ENCODE measurements around the gene LAMTOR1. TPM values are rescaled to one million over a fixed set of nuclear protein-coding genes. Genes with fewer than 3 reads are reported as not detected.

LAMTOR1 gene
- total and polyA plus RNA-seq, 2 donors (not counting 3 experiments of a cell fraction or from before 2014, with no cell fraction given), result 95.1 to 174 TPM

DNA sequence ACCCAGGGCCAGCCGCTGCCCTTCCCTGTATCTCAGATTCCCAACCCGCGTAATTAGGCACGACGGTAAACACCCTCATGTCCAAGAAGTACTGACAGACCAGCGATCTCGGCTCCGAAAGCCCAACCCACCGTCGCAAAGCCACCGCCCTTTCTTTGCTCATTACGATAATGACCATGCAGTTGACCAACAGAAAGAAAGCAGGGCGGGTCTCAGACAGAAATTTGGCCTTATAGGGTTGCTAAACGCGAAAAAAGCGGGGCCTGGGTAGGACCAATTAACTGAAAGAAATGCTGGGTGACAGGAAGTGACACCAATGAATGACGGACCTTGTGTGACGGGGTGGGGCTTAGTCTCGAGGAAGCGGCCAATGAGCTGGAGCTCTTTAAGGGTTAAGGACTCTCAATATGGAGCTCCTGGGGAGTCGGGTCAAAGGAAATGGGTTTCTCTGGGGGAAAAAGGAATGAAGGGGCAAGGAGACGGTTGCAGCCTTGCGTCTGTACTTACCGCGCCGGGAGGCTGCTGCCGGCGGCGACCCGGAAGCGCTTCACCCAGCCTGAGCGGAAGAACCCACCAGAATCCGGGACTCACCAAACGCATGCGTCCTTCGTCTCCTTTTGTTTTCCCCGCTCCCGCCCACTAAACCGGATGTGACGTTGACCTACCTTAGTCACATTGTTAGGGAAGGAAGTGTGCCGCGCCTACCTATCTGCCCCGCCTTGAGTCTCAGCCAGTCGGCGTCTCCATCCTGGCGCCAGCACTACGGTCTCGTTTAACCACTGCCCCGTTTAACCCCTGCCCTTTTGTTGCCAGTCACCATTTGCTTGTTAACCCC lies 9.3 kb upstream of the LAMTOR1 start, which contains the start of gene ANAPC15:
ANAPC15 (minus strand) TSS at position 553 of the 835 bp plus-strand sequence. CDS start 1,419 bp downstream, outside the sequence.
- no TSS peak for BruUV-seq (replicated peaks)

More for the DNA sequence above, 9.3 kb upstream of the LAMTOR1 start, which contains the start of gene ANAPC15:
- H3K27me3 ChIP-seq (ENCODE audit: control insufficient read depth in 2 of 2, insufficient read depth in 2 of 2, low read length in 2 of 2), result peaks cover 0 to 2% of the 10 kb centered on the region in 2 experiments
- H4K20me1 ChIP-seq (replicated peaks; ENCODE audit: control insufficient read depth, extremely low read depth, insufficient read depth, low read length), result no peaks in the 10 kb centered on the region
- H3K9ac ChIP-seq (replicated peaks; ENCODE audit: extremely low read depth, insufficient read depth, low read length), result peak within 1 kb of the TSS; percentile 95
- no peaks in the 10 kb centered on the region for H3K9me1 ChIP-seq (replicated peaks; ENCODE audit: control insufficient read depth, extremely low read depth, insufficient read depth, low read length)
- POLR2A ChIA-PET, result interaction anchor here (0.7 to 1.2 kb wide), 7 partner anchors 12 to 184 kb away, joined by 3 to 5 read pairs (median 3); partner anchors contain the start of gene RNF121
- CTCF ChIA-PET, result interaction anchor here (0.6 to 3.8 kb wide), 5 partner anchors 12 to 318 kb away, joined by 3 to 19 read pairs (median 5); no protein-coding TSS in a partner anchor
- intact Hi-C loops (cut with micrococcal nuclease), result loop anchor here (1.0 to 5.0 kb wide), 6 partner anchors 9 to 320 kb away; partner anchors contain the start of genes CLPB, LAMTOR1, LRRC51 and NUMA1
- peaks cover 14% of the 10 kb centered on the region for H3K4me1 ChIP-seq (ENCODE audit: control insufficient read depth, extremely low read depth, insufficient read depth, low read length)
- no peaks in the 10 kb centered on the region for H3K36me3 ChIP-seq (ENCODE audit: control insufficient read depth in 2 of 2, extremely low read depth in 1 of 2, insufficient read depth in 2 of 2, low read length in 2 of 2)
- no peaks in the 10 kb centered on the region for H3K79me2 ChIP-seq (ENCODE audit: control insufficient read depth, insufficient read depth, low read length)
- H3K4me2 ChIP-seq (ENCODE audit: insufficient read depth, low read length), result peak within 1 kb of the TSS; percentile 93
- H2AFZ ChIP-seq (ENCODE audit: low read depth, low read length), result peak within 1 kb of the TSS; percentile 71
- H3K4me3 ChIP-seq (replicated peaks in 1 of 3; ENCODE audit: insufficient read depth in 1 of 3, low read depth in 1 of 3, low read length in 3 of 3), result peak within 1 kb of the TSS; percentile 14 to 69 (median 53)
- no peaks in the 10 kb centered on the region for H3K9me3 ChIP-seq (replicated peaks; ENCODE audit: control insufficient read depth, insufficient read depth, low read length)
- TF ChIP-seq MYC (IDR thresholded peaks at IDR 0.05; ENCODE audit: low read depth, low read length), result peak; percentile 34
- peak; percentile 99 for TF ChIP-seq POLR2A (IDR thresholded peaks at IDR 0.05; ENCODE audit: low read depth, low read length)
- no peak for TF ChIP-seq FOS (IDR thresholded peaks at IDR 0.05; ENCODE audit: borderline replicate concordance, insufficient read depth, low read length)
- no peak for TF ChIP-seq EZH2 (IDR thresholded peaks at IDR 0.05; ENCODE audit: borderline replicate concordance, low read depth, low read length, severe bottlenecking)
- peak; percentile 36 for TF ChIP-seq JUN (IDR thresholded peaks at IDR 0.05; ENCODE audit: borderline replicate concordance, insufficient read depth, insufficient read length, low read depth)
- peak; percentile 99 for TF ChIP-seq POLR2AphosphoS5 (IDR thresholded peaks at IDR 0.05; ENCODE audit: insufficient read depth, low read depth, low read length)
- peak; percentile 23 for TF ChIP-seq MAX (IDR thresholded peaks at IDR 0.05; ENCODE audit: insufficient read depth, insufficient read length)
- DNase-seq (ENCODE audit: low read depth, low spot score) (peak; percentile 100), FAIRE-seq (peak; percentile 100)
- H3K27ac ChIP-seq (ENCODE audit: insufficient read depth, low read depth, low read length), result peak within 1 kb of the TSS; percentile 90
- dilution Hi-C loops (cut with MboI; ENCODE audit: extremely low pct_ligation_motif_present, low sequenced_read_pairs), result no loop called here
